ENCODE measurements around the gene PI4K2B.
"Not testable (repeated sequence)": the region's sequence is repeated elsewhere in the genome, so short reads cannot be mapped to it uniquely, and the experiment has no call there.

PI4K2B gene
- long read RNA-seq, donor 1, partial matches to known transcripts, result 0 of 3 reads
- long read RNA-seq, donor 1, other reads (novel, unspliced or antisense), result 0 of 3 reads
- long read RNA-seq, donor 2, transcript PI4K2B-201 (10 exons, 3,540 nt), result major isoform, 7 of 7 reads
- long read RNA-seq, donor 2, partial matches to known transcripts, result 0 of 7 reads
- long read RNA-seq, donor 2, other reads (novel, unspliced or antisense), result 0 of 7 reads
- long read RNA-seq, donor 3, partial matches to known transcripts, result 0 of 3 reads
- long read RNA-seq, donor 3, other reads (novel, unspliced or antisense), result 0 of 3 reads
- long read RNA-seq, donor 4, partial matches to known transcripts, result 0 of 3 reads
- long read RNA-seq, donor 4, other reads (novel, unspliced or antisense), result 0 of 3 reads
- long read RNA-seq, donor 5, partial matches to known transcripts, result 0 of 1 reads
- long read RNA-seq, donor 5, other reads (novel, unspliced or antisense), result 0 of 1 reads
- long read RNA-seq, donor 6, partial matches to known transcripts, result 0 of 3 reads
- long read RNA-seq, donor 6, other reads (novel, unspliced or antisense), result 0 of 3 reads
- long read RNA-seq, donor 7, partial matches to known transcripts, result 0 of 4 reads
- long read RNA-seq, donor 7, other reads (novel, unspliced or antisense), result 0 of 4 reads
- long read RNA-seq, donor 8, partial matches to known transcripts, result 0 of 4 reads
- long read RNA-seq, donor 8, other reads (novel, unspliced or antisense), result 0 of 4 reads

GRCh38 chr4:25233737-25234389 lies at the start of gene PI4K2B:
Gene PI4K2B (plus strand): TSS chr4:25234033. CDS start chr4:25234164, 131 bp downstream.
- DNase-seq, result peak; percentile 97

- no peak for DNase-seq
Measured at GRCh38 chr4:25184056-25184455, 49.8 kb upstream of the PI4K2B start.

GRCh38 chr4:25190407-25190806 lies 43.4 kb upstream of the PI4K2B start:
- DNase-seq, result no peak

- no peak for DNase-seq
Measured at GRCh38 chr4:25198713-25199112, 35.1 kb upstream of the PI4K2B start.

GRCh38 chr4:25207997-25208396 lies 25.8 kb upstream of the PI4K2B start:
- no peak for DNase-seq

GRCh38 chr4:25209702-25210101 lies 24.1 kb upstream of the PI4K2B start:
- no peak for DNase-seq

- DNase-seq, result no peak
Measured at GRCh38 chr4:25211721-25212120, 22.1 kb upstream of the PI4K2B start.

- no peak for DNase-seq
Measured at GRCh38 chr4:25212822-25213221, 21.0 kb upstream of the PI4K2B start.

- no peak for DNase-seq
Measured at GRCh38 chr4:25213347-25213979, 20.4 kb upstream of the PI4K2B start.

GRCh38 chr4:25214750-25215149 lies 19.1 kb upstream of the PI4K2B start:
- DNase-seq, result not testable (repeated sequence)

GRCh38 chr4:25215511-25215910 lies 18.3 kb upstream of the PI4K2B start:
- no peak for DNase-seq

GRCh38 chr4:25221377-25221776 lies 12.5 kb upstream of the PI4K2B start:
- no peak for DNase-seq

- peak; percentile 7 for DNase-seq
Measured at GRCh38 chr4:25223802-25224375, 9.9 kb upstream of the PI4K2B start.

- DNase-seq, result no peak
Measured at GRCh38 chr4:25229804-25230203, 4.0 kb upstream of the PI4K2B start.

GRCh38 chr4:25233194-25233593 lies 639 bp upstream of the PI4K2B start:
- no peak for DNase-seq

- DNase-seq, result no peak
Measured at GRCh38 chr4:25234390-25235370, 847 bp downstream of the PI4K2B start.

GRCh38 chr4:25235401-25235800 lies 1.6 kb downstream of the PI4K2B start:
- DNase-seq, result no peak

- not testable (repeated sequence) for DNase-seq
Measured at GRCh38 chr4:25236030-25236429, 2.2 kb downstream of the PI4K2B start.

GRCh38 chr4:25236971-25237370 lies 3.1 kb downstream of the PI4K2B start:
- DNase-seq, result no peak

GRCh38 chr4:25238052-25238451 lies 4.2 kb downstream of the PI4K2B start:
- DNase-seq, result no peak

- not testable (repeated sequence) for DNase-seq
Measured at GRCh38 chr4:25239528-25239927, 5.7 kb downstream of the PI4K2B start.
